HL-60 (cell line): ENCODE results near the gene ALPL.

Source experiments
- DNase-seq, 2 experiments: peaks; one replicate each; pipeline ENCODE4 v3.0.0-alpha.2; 2010 to 2020; ENCODE audit warnings: low read depth in 1 of 2, low spot score in 1 of 2
- H3K27ac ChIP-seq: fragments of 250-450 bp; sonication (Bioruptor Pico); replicated peaks from 2 replicates; pipeline ENCODE4 v1.5.1; 2020; ENCODE audit warnings: mild to moderate bottlenecking, moderate library complexity
- H3K27me3 ChIP-seq: fragments of 250-450 bp; sonication (Bioruptor Pico); 2 replicates; pipeline ENCODE4 v1.5.1; 2021; ENCODE audit warnings: mild to moderate bottlenecking, moderate library complexity; ENCODE audit not compliant: insufficient read depth, poor library complexity, severe bottlenecking
- H3K4me3 ChIP-seq: replicated peaks from 2 replicates; pipeline ENCODE4 v1.5.1; 2011; ENCODE audit warnings: mild to moderate bottlenecking, control low read depth, low read length; ENCODE audit not compliant: insufficient read depth
- GABPA ChIP-seq: IDR thresholded peaks from 2 replicates; pipeline ENCODE4 v1.6.1; 2012; ENCODE audit warnings: low read depth
- POLR2AphosphoS5 ChIP-seq: IDR thresholded peaks from 2 replicates; pipeline ENCODE4 v1.6.1; 2012; ENCODE audit warnings: low read depth
- SPI1 ChIP-seq: IDR thresholded peaks from 2 replicates; pipeline ENCODE4 v1.6.1; 2012; ENCODE audit warnings: low read depth, mild to moderate bottlenecking, borderline replicate concordance
- TF ChIP-seq, protein P1 (sequence below): IDR thresholded peaks from 2 replicates; pipeline ENCODE4 v1.6.1; 2012; ENCODE audit warnings: low read depth; ENCODE audit not compliant: insufficient replicate concordance
- TF ChIP-seq, protein P2 (sequence below): IDR thresholded peaks from one replicate; pipeline ENCODE4 v1.5.1; 2011; ENCODE audit warnings: low read length, control low read depth, inconsistent platforms; ENCODE audit not compliant: insufficient read depth

Gene ALPL

DNA sequence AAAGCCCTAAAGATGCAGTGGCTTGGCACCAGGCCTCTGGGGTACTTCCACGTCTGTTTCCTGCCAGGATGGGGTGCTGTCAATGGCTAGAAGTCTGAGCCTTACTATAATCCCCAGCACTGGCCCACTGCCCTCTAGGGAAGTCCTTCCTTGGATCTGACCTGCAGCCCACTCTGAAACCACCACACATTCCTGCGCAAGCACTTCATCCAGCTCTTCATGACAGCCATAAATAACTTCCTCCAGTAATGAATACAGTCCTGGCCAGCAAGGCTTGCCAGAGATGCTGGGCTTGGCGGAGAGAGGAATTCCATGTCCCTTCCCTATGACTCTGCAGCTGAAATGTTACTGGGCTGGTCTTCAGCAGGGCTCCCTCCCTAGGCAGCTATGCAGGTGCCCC lies 32.6 kb downstream of the ALPL start:
- no peak overlapping the region for H3K4me3 ChIP-seq
- TF ChIP-seq SPI1: no peak
- no peak for TF ChIP-seq GABPA
- no peak for TF ChIP-seq POLR2AphosphoS5
- TF ChIP-seq, protein P1, sequence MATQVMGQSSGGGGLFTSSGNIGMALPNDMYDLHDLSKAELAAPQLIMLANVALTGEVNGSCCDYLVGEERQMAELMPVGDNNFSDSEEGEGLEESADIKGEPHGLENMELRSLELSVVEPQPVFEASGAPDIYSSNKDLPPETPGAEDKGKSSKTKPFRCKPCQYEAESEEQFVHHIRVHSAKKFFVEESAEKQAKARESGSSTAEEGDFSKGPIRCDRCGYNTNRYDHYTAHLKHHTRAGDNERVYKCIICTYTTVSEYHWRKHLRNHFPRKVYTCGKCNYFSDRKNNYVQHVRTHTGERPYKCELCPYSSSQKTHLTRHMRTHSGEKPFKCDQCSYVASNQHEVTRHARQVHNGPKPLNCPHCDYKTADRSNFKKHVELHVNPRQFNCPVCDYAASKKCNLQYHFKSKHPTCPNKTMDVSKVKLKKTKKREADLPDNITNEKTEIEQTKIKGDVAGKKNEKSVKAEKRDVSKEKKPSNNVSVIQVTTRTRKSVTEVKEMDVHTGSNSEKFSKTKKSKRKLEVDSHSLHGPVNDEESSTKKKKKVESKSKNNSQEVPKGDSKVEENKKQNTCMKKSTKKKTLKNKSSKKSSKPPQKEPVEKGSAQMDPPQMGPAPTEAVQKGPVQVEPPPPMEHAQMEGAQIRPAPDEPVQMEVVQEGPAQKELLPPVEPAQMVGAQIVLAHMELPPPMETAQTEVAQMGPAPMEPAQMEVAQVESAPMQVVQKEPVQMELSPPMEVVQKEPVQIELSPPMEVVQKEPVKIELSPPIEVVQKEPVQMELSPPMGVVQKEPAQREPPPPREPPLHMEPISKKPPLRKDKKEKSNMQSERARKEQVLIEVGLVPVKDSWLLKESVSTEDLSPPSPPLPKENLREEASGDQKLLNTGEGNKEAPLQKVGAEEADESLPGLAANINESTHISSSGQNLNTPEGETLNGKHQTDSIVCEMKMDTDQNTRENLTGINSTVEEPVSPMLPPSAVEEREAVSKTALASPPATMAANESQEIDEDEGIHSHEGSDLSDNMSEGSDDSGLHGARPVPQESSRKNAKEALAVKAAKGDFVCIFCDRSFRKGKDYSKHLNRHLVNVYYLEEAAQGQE: no peak
- TF ChIP-seq, protein P2, sequence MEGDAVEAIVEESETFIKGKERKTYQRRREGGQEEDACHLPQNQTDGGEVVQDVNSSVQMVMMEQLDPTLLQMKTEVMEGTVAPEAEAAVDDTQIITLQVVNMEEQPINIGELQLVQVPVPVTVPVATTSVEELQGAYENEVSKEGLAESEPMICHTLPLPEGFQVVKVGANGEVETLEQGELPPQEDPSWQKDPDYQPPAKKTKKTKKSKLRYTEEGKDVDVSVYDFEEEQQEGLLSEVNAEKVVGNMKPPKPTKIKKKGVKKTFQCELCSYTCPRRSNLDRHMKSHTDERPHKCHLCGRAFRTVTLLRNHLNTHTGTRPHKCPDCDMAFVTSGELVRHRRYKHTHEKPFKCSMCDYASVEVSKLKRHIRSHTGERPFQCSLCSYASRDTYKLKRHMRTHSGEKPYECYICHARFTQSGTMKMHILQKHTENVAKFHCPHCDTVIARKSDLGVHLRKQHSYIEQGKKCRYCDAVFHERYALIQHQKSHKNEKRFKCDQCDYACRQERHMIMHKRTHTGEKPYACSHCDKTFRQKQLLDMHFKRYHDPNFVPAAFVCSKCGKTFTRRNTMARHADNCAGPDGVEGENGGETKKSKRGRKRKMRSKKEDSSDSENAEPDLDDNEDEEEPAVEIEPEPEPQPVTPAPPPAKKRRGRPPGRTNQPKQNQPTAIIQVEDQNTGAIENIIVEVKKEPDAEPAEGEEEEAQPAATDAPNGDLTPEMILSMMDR: no peak
- no peak for DNase-seq
- H3K27ac ChIP-seq: no peak overlapping the region
- H3K27me3 ChIP-seq: peaks cover 2% of the 10 kb centered on the region

DNA sequence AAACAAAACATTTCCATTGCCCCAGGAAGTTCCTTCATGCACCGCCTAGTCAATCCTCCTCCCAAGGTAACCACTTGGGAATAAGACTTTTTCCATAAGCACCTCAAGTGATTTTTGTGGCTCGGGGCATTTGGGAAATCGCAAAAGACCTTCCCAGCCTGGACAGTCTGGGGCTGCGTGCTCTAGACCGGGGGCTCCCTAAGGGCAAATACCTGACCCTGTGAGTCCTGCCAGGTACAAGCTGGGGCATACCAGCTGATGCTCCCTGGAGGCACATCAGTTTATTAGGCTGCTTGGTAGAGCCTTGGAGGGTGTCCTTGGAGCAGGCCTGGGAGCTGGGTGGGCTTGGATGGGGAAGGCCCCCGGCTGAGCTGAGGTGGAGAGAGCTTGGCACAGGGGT lies 34.4 kb downstream of the ALPL start:
- peaks cover 2% of the 10 kb centered on the region for H3K27me3 ChIP-seq
- TF ChIP-seq, protein P2: no peak
- TF ChIP-seq POLR2AphosphoS5 (no peak), SPI1 (no peak), GABPA (no peak)
- TF ChIP-seq, protein P1: no peak
- H3K4me3 ChIP-seq: no peak overlapping the region
- no peak overlapping the region for H3K27ac ChIP-seq
- no peak for DNase-seq

DNA sequence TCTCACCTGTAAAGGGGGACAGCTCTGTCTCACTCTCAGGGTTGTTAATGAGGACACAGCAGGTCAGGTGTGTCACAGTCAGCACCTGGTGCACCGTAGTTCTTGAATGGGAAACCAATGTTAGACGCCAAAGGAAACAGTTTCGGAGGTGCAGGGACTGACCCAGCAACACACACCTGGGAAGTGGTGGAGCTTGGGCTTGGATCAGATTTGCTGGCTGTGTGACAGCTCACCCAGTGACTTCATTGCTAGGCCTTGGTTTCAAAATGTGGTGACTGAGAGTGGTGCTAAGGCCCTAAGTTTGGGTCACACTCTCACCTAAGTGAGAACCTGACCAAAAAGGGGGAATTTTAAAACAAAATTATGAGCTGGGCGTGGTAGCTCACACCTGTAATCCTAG lies 34.9 kb downstream of the ALPL start:
- DNase-seq: no peak
- peaks cover 2% of the 10 kb centered on the region for H3K27me3 ChIP-seq
- no peak overlapping the region for H3K4me3 ChIP-seq
- H3K27ac ChIP-seq: no peak overlapping the region
- TF ChIP-seq SPI1 (no peak), POLR2AphosphoS5 (no peak), GABPA (no peak)
- TF ChIP-seq, protein P2: no peak
- TF ChIP-seq, protein P1: no peak
